Rectal smooth muscle tissue (tissue), 1 donor: ENCODE results near the gene HS3ST3A1.

ENCODE experiments used
- H3K27ac ChIP-seq: one replicate; pipeline ENCODE4 v1.7.0; 2013; ENCODE audit warnings: low read depth, low read length, inconsistent platforms
- H3K27me3 ChIP-seq: one replicate; pipeline ENCODE4 v1.7.0; 2013; ENCODE audit warnings: low read length; ENCODE audit not compliant: control insufficient read depth, insufficient read depth
- H3K36me3 ChIP-seq: one replicate; pipeline ENCODE4 v1.7.0; 2013; ENCODE audit warnings: low read length; ENCODE audit not compliant: control insufficient read depth, insufficient read depth
- H3K4me1 ChIP-seq: one replicate; pipeline ENCODE4 v1.7.0; 2013; ENCODE audit warnings: low read length; ENCODE audit not compliant: control insufficient read depth, insufficient read depth
- H3K4me3 ChIP-seq: one replicate; pipeline ENCODE4 v1.7.0; 2013; ENCODE audit warnings: low read length
- H3K9ac ChIP-seq: one replicate; pipeline ENCODE4 v1.7.0; 2013; ENCODE audit warnings: low read length

Gene HS3ST3A1

DNA sequence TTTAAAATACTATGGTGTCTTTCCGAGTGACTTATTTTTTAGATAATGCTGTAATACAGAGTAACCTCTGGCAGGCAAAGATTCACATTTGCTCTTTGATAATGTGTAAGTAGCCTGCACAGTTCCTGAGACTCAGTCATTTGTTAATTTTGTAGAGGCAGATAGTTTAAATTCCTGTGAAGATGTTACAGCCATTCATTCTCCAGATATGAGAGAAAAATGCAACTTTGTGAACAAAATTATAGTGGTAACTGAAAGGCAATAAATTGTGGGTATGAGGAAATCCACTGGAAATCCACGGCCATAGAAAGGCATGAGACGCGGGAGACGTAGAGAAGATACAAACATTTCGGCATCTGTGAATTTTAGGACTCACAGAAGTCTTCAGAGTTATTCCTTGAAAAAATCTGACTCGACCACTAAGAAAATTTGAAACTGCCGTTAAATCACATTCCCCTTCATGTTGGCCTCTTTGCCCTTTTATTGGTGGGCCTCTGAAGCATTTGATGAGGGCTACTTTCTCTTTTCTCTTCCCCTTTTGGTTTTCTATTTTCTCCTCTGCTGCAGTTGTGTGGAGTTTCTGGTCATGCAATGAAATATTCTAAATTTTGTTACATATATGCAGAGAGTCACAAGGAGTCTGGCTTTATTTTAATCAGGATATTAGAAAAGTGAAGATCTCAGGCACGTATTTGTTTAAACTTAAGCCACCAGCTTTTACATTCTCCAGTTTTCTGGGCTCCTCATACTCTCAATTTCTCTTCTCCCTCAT is 18.8 kb downstream of the HS3ST3A1 start:
- Histone ChIP-seq H3K9ac (no peak overlapping the region), H3K4me3 (no peak overlapping the region), H3K27ac (no peak overlapping the region), H3K27me3 (no peaks in the 10 kb centered on the region), H3K4me1 (no peaks in the 10 kb centered on the region), H3K36me3 (no peaks in the 10 kb centered on the region)

GRCh38 chr17:13581925-13582324 is 19.8 kb downstream of the HS3ST3A1 start:
- no peaks in the 10 kb centered on the region for H3K4me1 ChIP-seq
- H3K36me3 ChIP-seq: no peaks in the 10 kb centered on the region
- no peak overlapping the region for H3K27ac ChIP-seq
- no peak overlapping the region for H3K9ac ChIP-seq
- H3K4me3 ChIP-seq: no peak overlapping the region
- no peaks in the 10 kb centered on the region for H3K27me3 ChIP-seq

DNA sequence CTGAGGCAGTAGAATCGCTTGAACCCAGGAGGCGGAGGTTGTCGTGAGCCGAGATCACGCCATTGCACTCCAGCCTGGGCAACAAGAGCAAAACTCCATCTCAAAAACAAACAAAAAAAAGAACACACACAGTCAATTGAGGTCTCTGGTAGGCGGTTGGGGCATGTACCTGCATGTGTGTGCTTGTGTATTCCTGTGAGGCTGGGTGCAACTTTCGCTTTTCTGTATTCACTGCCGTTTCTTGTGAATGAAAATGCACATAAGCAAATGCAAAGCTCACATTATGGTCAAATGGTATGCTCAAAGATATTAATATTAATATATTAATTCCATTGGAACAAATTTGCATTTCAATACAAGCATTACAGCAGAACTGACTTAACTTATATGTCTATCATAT is 20.9 kb downstream of the HS3ST3A1 start:
- Histone ChIP-seq H3K9ac (no peak overlapping the region), H3K4me3 (no peak overlapping the region), H3K4me1 (no peaks in the 10 kb centered on the region), H3K27me3 (no peaks in the 10 kb centered on the region), H3K27ac (no peak overlapping the region), H3K36me3 (no peaks in the 10 kb centered on the region)

DNA sequence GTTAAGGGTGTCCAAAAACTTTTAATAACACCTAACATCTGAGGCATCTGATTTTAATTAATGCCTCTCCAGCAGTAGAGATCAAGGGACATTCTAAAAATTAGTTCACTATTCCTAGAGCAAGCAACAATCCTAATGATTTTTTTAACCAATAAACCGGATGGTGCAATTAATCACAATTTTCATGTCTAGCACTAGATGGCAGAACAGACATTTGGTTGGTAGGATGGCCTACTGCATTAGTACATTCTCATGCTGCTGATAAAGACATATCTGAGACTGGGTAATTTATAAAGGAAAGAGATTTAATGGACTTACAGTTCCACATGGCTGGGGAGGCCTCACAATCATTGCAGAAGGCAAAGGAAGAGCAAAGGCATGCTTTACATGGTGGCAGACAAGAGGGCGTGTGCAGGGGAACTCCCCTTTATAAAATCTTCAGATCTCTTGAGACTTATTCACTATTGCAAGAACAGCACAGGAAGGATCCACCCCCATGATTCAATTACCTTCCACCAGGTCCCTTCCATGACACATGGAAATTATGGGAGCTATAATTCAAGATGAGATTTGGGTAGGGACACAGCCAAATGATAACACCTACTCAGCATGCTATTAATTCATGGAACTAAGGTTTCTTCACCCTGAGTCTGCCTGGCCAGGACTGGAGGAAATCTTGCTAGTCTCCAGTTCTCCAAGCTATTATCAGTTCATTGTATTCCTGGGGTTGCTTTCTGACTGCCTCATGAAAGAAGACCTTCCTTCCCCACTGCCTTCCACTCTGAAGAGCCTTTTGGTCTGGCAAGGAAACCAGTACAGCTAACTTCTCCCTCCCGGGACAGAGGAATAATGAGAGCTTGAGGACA is 24.8 kb downstream of the HS3ST3A1 start:
- H3K36me3 ChIP-seq: no peaks in the 10 kb centered on the region
- no peak overlapping the region for H3K27ac ChIP-seq
- H3K9ac ChIP-seq: no peak overlapping the region
- no peaks in the 10 kb centered on the region for H3K4me1 ChIP-seq
- H3K27me3 ChIP-seq: no peaks in the 10 kb centered on the region
- H3K4me3 ChIP-seq: no peak overlapping the region

DNA sequence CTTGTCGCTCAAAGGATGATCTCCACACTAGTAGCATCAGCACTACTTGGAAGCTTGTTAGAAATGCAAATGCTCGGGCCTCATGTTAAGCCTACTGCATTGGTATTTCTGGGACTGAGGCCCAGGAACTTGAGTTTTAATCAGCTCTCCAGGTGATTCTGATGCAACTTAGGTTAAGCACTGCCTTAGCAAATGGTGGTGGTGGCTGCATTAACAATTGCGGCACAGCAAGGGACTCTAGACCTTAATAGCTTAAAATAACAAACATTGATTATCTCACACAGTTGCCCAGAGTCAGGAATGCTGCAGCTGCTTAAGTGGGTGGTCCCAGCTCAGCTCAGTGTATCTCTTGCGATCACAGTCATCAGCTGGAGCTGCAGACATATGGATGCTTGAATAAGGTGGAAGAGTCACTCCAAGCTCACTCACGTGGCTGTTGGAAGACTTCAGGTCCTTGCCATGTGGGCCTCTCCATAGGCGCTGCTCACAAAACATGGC is 25.8 kb downstream of the HS3ST3A1 start:
- no peaks in the 10 kb centered on the region for H3K4me1 ChIP-seq
- no peaks in the 10 kb centered on the region for H3K27me3 ChIP-seq
- H3K27ac ChIP-seq: no peak overlapping the region
- H3K4me3 ChIP-seq: no peak overlapping the region
- no peak overlapping the region for H3K9ac ChIP-seq
- H3K36me3 ChIP-seq: no peaks in the 10 kb centered on the region

DNA sequence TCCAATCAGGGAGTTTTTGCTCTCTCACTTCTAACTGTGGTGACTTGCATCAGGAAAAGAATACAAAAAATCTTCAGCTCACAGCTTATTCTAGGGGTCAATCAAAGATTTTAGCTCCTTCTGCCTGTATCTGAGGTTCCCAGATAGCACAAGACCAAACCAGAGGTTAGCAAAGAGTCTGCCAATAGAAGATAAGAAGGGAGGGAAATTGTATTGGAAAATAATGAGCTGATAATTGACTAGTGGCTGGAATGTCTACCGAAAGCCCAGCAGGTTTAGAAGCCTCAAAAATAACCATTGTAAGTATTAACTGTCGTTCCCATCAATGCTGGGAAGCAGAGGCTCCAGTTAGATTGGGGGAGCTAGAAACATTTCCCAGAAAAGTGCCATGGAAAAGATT is 26.3 kb downstream of the HS3ST3A1 start:
- H3K4me3 ChIP-seq: no peak overlapping the region
- H3K4me1 ChIP-seq: no peaks in the 10 kb centered on the region
- no peak overlapping the region for H3K27ac ChIP-seq
- no peaks in the 10 kb centered on the region for H3K36me3 ChIP-seq
- H3K27me3 ChIP-seq: no peaks in the 10 kb centered on the region
- no peak overlapping the region for H3K9ac ChIP-seq

GRCh38 chr17:13572581-13572980 is 29.1 kb downstream of the HS3ST3A1 start:
- H3K4me1 ChIP-seq: no peaks in the 10 kb centered on the region
- H3K27ac ChIP-seq: no peak overlapping the region
- no peaks in the 10 kb centered on the region for H3K36me3 ChIP-seq
- no peaks in the 10 kb centered on the region for H3K27me3 ChIP-seq
- H3K9ac ChIP-seq: no peak overlapping the region
- no peak overlapping the region for H3K4me3 ChIP-seq

DNA sequence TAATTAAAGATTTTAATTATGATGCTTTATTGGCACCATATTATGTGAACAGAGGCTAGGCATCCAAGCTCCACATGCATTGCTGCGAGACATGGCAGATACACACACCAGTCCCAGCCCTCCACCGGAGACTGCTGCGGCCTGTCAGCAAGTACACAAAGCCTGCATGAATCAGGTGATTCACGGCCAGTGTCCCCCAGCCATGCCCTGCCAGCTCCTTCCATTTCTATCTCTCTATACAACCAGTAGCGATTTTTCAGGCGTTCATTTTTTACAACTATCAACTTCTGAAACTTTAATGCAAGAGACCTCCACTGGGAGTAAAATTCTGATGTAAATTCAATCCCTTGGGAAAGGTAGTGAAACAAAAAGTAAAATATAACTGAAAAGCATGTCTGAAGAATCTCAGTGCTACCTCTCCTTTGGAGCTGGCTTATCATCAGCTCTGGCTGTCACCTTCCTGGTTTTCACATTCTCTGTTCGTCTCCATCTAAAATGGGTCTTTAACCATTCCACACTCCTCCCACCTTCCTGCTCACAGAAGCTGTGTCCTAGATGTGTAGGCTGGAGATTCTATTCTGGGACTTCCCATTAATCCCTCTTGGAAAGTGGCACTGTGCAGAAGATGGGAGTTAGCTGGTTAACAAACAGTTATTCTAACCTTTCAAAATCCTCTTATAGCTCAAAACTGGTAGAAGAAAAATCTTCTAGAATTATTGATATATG is 32.2 kb downstream of the HS3ST3A1 start:
- Histone ChIP-seq H3K4me3 (no peak overlapping the region), H3K36me3 (no peaks in the 10 kb centered on the region), H3K4me1 (no peaks in the 10 kb centered on the region), H3K27me3 (no peaks in the 10 kb centered on the region), H3K9ac (no peak overlapping the region), H3K27ac (no peak overlapping the region)

DNA sequence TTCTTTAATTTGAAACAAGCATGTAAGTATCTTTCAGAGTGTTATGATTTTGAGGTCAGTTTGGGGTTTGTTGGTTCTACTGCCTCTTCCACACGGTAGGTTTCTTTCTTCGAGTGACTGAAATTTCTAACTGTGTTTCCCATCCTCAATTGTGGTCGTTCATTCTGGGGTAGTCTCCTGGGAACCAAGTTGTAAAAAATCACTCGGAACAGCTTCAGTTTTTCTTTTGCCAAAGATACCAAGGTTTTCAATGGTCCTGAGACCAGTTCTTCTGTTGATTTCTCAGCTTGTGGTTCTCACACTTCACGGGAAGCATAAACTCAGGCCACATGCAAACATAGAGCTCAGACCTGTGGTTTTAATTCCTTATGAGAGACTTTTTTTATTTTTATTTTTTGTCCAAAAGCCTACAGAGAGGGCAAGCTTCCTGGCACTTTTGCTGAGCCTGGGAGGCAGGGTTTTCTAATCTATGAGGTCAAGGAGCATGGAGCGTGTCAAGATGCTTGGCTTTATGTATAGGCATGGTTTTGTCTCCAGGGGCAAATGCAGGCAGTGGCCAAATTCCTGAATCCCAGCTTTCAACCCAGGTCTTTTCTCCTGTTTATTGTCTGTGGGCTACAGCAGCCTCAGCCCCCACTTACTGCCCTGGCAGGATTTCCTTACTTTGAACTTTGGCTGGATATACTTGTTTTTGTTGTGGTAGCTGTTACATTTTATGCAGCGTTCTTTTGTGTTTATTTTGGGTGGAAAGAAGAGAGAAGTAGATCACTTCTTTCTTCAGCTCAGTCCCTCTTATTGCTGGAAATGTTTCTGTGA is 32.9 kb downstream of the HS3ST3A1 start:
- Histone ChIP-seq H3K9ac (no peak overlapping the region), H3K4me3 (no peak overlapping the region), H3K27me3 (no peaks in the 10 kb centered on the region), H3K4me1 (no peaks in the 10 kb centered on the region), H3K36me3 (no peaks in the 10 kb centered on the region), H3K27ac (no peak overlapping the region)

- H3K27ac ChIP-seq: no peak overlapping the region
Measured at GRCh38 chr17:13563866-13564265, 37.9 kb downstream of the HS3ST3A1 start.

GRCh38 chr17:13562271-13562800 is 39.4 kb downstream of the HS3ST3A1 start:
- no peaks in the 10 kb centered on the region for H3K27me3 ChIP-seq
- H3K4me1 ChIP-seq: no peaks in the 10 kb centered on the region
- no peak overlapping the region for H3K27ac ChIP-seq
- H3K36me3 ChIP-seq: no peaks in the 10 kb centered on the region
- no peak overlapping the region for H3K4me3 ChIP-seq
- no peak overlapping the region for H3K9ac ChIP-seq

More at GRCh38 chr17:13563866-13564265, 37.9 kb downstream of the HS3ST3A1 start:
- H3K4me3 ChIP-seq: no peak overlapping the region
- H3K9ac ChIP-seq: no peak overlapping the region
- no peaks in the 10 kb centered on the region for H3K4me1 ChIP-seq
- no peaks in the 10 kb centered on the region for H3K27me3 ChIP-seq
- H3K36me3 ChIP-seq: no peaks in the 10 kb centered on the region
